ENCODE measurements around the gene LTF. TPM values are rescaled to one million over a fixed set of nuclear protein-coding genes. Genes with fewer than 3 reads are reported as not detected.

Gene LTF
- total and polyA plus RNA-seq, 2 donors (not counting 1 experiment from before 2014, with no cell fraction given): 0.22 TPM; not detected in 1

DNA sequence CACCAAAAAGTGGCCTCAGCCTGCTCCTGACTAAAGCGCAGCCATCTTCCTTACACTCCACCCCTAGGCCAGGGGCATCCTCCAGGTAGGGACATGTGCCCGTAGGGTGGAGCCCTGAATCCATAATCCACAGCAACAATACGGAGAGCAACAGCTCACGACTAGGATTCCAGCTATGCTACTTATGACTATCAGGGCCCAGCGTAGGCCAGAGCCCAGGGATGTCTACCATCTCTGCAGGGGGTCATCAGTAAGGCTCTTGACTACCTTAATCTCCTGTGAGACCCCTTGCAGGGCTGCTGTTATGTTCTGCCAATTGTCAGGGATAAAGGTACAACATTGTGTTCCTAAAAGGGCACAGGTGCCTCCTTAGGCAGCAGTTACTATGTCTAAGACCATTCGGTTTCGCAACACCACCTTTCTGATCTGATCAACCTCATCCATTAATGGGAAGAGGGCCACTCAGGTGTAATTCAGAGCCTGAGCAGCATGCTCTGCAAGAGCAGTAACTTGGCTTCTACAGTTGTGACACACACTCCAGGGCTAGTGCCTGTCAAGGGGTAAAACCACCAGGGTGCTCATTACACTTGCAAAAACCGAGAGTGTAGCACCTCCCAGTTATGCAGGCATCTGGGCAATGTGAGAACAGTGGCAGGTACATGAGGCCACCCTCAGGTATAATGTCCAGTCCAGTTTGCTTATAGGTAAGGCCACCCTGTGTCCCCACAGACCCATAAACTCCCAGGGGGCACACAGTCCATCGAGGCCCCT is 46.7 kb downstream of the LTF start:
- POLR2A ChIA-PET: no interaction called here
- no peak overlapping the region for H3K4me2 ChIP-seq (replicated peaks; ENCODE audit: low read depth, low read length, poor library complexity, severe bottlenecking)
- peaks cover 0 to 3% (median 0%) of the 10 kb centered on the region in 4 experiments for H3K27me3 ChIP-seq (replicated peaks in 1 of 4; ENCODE audit: control extremely low read depth in 1 of 4, control insufficient read depth in 3 of 4, insufficient read depth in 4 of 4, low read length in 3 of 4)
- H3K4me3 ChIP-seq (ENCODE audit: control extremely low read depth in 1 of 5, extremely low read depth in 1 of 5, insufficient read depth in 1 of 5, low read depth in 2 of 5, low read length in 4 of 5): no peak overlapping the region
- no peaks in the 10 kb centered on the region for H3K4me1 ChIP-seq (ENCODE audit: control insufficient read depth in 2 of 2, insufficient read depth in 2 of 2, low read length in 2 of 2)
- Mint-ChIP-seq H3K4me1 (peaks cover 7% of the 10 kb centered on the region), H3K4me3 (no peak overlapping the region), H3K27me3 (no peaks in the 10 kb centered on the region), H3K27ac (no peak overlapping the region), H3K9me3 (ENCODE audit: insufficient read depth) (no peaks in the 10 kb centered on the region)
- DNase-seq (no peak), ATAC-seq (ENCODE audit: low read depth) (no peak)
- no peak overlapping the region for H3K27ac ChIP-seq (ENCODE audit: low read length in 2 of 2)
- H3K79me2 ChIP-seq (ENCODE audit: control insufficient read depth, insufficient read depth, low read length): no peaks in the 10 kb centered on the region
- TF ChIP-seq, protein P1, sequence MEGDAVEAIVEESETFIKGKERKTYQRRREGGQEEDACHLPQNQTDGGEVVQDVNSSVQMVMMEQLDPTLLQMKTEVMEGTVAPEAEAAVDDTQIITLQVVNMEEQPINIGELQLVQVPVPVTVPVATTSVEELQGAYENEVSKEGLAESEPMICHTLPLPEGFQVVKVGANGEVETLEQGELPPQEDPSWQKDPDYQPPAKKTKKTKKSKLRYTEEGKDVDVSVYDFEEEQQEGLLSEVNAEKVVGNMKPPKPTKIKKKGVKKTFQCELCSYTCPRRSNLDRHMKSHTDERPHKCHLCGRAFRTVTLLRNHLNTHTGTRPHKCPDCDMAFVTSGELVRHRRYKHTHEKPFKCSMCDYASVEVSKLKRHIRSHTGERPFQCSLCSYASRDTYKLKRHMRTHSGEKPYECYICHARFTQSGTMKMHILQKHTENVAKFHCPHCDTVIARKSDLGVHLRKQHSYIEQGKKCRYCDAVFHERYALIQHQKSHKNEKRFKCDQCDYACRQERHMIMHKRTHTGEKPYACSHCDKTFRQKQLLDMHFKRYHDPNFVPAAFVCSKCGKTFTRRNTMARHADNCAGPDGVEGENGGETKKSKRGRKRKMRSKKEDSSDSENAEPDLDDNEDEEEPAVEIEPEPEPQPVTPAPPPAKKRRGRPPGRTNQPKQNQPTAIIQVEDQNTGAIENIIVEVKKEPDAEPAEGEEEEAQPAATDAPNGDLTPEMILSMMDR (IDR thresholded peaks at IDR 0.05): no peak
- no peak for TF ChIP-seq EZH2 (IDR thresholded peaks at IDR 0.05; ENCODE audit: borderline replicate concordance, insufficient read depth, low read depth, low read length, poor library complexity, severe bottlenecking)
- no peak overlapping the region for H2AFZ ChIP-seq (ENCODE audit: insufficient read depth, low read depth, low read length, poor library complexity, severe bottlenecking)
- no peaks in the 10 kb centered on the region for H4K20me1 ChIP-seq (ENCODE audit: control insufficient read depth, insufficient read depth, low read length, poor library complexity, severe bottlenecking)
- H3K9me3 ChIP-seq (ENCODE audit: control extremely low read depth in 1 of 3, control insufficient read depth in 2 of 3, insufficient read depth in 1 of 3, low read length in 2 of 3): no peaks in the 10 kb centered on the region
- H3K9ac ChIP-seq (ENCODE audit: low read length): no peak overlapping the region
- 88% methylated on average over 8 of the region's 9 CpGs for WGBS (ENCODE audit: insufficient coverage)
- no peaks in the 10 kb centered on the region for H3K36me3 ChIP-seq (replicated peaks in 1 of 2; ENCODE audit: control extremely low read depth in 1 of 2, control insufficient read depth in 1 of 2, extremely low read depth in 1 of 2, insufficient read depth in 2 of 2, low read length in 1 of 2)
- intact Hi-C loops (cut with micrococcal nuclease): no loop called here
- CTCF ChIA-PET: no interaction called here

DNA sequence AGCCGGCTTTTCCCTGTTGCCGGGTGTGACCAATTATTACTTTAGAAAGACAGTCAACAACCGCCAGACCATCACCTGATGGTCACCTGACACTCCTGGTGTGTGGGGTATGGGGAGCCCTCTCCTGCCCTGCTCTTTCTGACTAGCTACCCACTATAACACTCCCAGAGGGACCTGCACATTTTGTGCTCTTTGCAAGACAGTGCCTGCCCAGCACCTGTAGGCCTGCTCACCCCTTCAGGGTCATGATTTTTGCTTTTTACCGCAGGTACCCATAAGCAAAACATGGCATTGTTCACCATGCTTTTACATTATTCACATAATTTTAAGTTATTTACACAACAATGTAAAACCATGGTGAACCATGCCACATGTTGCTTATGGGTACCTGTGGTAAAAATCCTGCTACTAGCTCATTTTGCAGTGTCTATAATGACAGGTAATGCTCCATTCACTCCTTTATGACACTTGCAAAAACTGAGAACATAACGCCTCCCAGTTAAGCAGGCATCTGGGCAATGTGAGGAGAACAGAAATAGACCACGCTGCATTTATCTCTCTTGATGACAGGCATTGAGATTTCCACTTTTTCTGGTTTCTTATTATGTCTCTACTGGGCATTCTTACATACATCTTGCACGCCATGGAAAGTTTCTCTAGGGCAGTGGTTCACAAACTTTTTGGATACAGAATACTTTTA is 47.7 kb downstream of the LTF start:
- Histone ChIP-seq H3K9me3 (ENCODE audit: control extremely low read depth in 1 of 3, control insufficient read depth in 2 of 3, insufficient read depth in 1 of 3, low read length in 2 of 3) (no peaks in the 10 kb centered on the region), H3K4me1 (ENCODE audit: control insufficient read depth in 2 of 2, insufficient read depth in 2 of 2, low read length in 2 of 2) (no peaks in the 10 kb centered on the region), H3K9ac (ENCODE audit: low read length) (no peak overlapping the region), H3K79me2 (ENCODE audit: control insufficient read depth, insufficient read depth, low read length) (no peaks in the 10 kb centered on the region), H3K36me3 (replicated peaks in 1 of 2; ENCODE audit: control extremely low read depth in 1 of 2, control insufficient read depth in 1 of 2, extremely low read depth in 1 of 2, insufficient read depth in 2 of 2, low read length in 1 of 2) (no peaks in the 10 kb centered on the region), H3K27ac (ENCODE audit: low read length in 2 of 2) (no peak overlapping the region), H3K4me2 (replicated peaks; ENCODE audit: low read depth, low read length, poor library complexity, severe bottlenecking) (no peak overlapping the region), H4K20me1 (ENCODE audit: control insufficient read depth, insufficient read depth, low read length, poor library complexity, severe bottlenecking) (no peaks in the 10 kb centered on the region), H2AFZ (ENCODE audit: insufficient read depth, low read depth, low read length, poor library complexity, severe bottlenecking) (no peak overlapping the region), H3K4me3 (ENCODE audit: control extremely low read depth in 1 of 5, extremely low read depth in 1 of 5, insufficient read depth in 1 of 5, low read depth in 2 of 5, low read length in 4 of 5) (no peak overlapping the region), H3K27me3 (replicated peaks in 1 of 4; ENCODE audit: control extremely low read depth in 1 of 4, control insufficient read depth in 3 of 4, insufficient read depth in 4 of 4, low read length in 3 of 4) (peaks cover 0 to 3% (median 0%) of the 10 kb centered on the region in 4 experiments)
- 90% methylated on average over 2 of the region's 7 CpGs for WGBS (ENCODE audit: insufficient coverage)
- ATAC-seq (ENCODE audit: low read depth) (no peak), DNase-seq (no peak)
- Mint-ChIP-seq H3K27me3 (no peaks in the 10 kb centered on the region), H3K27ac (no peak overlapping the region), H3K4me1 (peaks cover 7% of the 10 kb centered on the region), H3K9me3 (ENCODE audit: insufficient read depth) (no peaks in the 10 kb centered on the region), H3K4me3 (no peak overlapping the region)
- TF ChIP-seq, protein P1 (IDR thresholded peaks at IDR 0.05): no peak
- no peak for TF ChIP-seq EZH2 (IDR thresholded peaks at IDR 0.05; ENCODE audit: borderline replicate concordance, insufficient read depth, low read depth, low read length, poor library complexity, severe bottlenecking)
- intact Hi-C loops (cut with micrococcal nuclease): no loop called here
- POLR2A ChIA-PET: no interaction called here
- CTCF ChIA-PET: interaction anchor here (0.6 kb wide), 1 partner anchor 20 kb away, joined by 3 read pairs; no protein-coding TSS in a partner anchor
